Glutamatergic neuron (in vitro differentiated cells): ENCODE data around the gene TTC21B. TPM values are rescaled to one million over a fixed set of nuclear protein-coding genes. Genes with fewer than 3 reads are reported as not detected.

Experiments
- DNase-seq: peaks from one replicate; pipeline ENCODE4 v3.0.0; 2022
- H3K27ac Mint-ChIP-seq: one replicate; pipeline ENCODE4 v1.8.0; 2020; ENCODE audit warnings: mild to moderate bottlenecking, mixed read lengths, inconsistent platforms; ENCODE audit not compliant: unreplicated experiment
- H3K27me3 Mint-ChIP-seq: one replicate; pipeline ENCODE4 v1.8.0; 2020; ENCODE audit warnings: mild to moderate bottlenecking, moderate library complexity, mixed read lengths, inconsistent platforms; ENCODE audit not compliant: unreplicated experiment
- H3K36me3 Mint-ChIP-seq: one replicate; pipeline ENCODE4 v1.8.0; 2020; ENCODE audit warnings: mild to moderate bottlenecking, mixed read lengths, inconsistent platforms; ENCODE audit not compliant: unreplicated experiment
- H3K4me1 Mint-ChIP-seq: one replicate; pipeline ENCODE4 v1.8.0; 2020; ENCODE audit warnings: mild to moderate bottlenecking, low read depth, mixed read lengths, inconsistent platforms; ENCODE audit not compliant: unreplicated experiment
- H3K4me3 Mint-ChIP-seq: one replicate; pipeline ENCODE4 v1.8.0; 2020; ENCODE audit warnings: mild to moderate bottlenecking, mixed read lengths, inconsistent platforms; ENCODE audit not compliant: unreplicated experiment
- H3K9me3 Mint-ChIP-seq: one replicate; pipeline ENCODE4 v1.8.0; 2020; ENCODE audit warnings: mild to moderate bottlenecking, moderate library complexity, mixed read lengths, inconsistent platforms; ENCODE audit not compliant: unreplicated experiment
- total RNA-seq: library from RNA; stranded (reverse); fragmentation: NEBNext Ultra II Directional; extraction: Animal tissue kit (Norgen Biotek cat#: 25700); gene quantifications from one replicate; pipeline ENCODE4 v1.2.1, GENCODE V29; 2021; ENCODE audit not compliant: unreplicated experiment
- TF ChIP-seq, protein P1 (sequence below): fragments of 200-600 bp; sonication (generic); IDR thresholded peaks from one replicate; pipeline ENCODE4 v1.5.0; 2021; ENCODE audit not compliant: partially characterized antibody, unreplicated experiment

The TTC21B gene
- total RNA-seq, 1 donor from 2014 or later, result 46.2 TPM

DNA sequence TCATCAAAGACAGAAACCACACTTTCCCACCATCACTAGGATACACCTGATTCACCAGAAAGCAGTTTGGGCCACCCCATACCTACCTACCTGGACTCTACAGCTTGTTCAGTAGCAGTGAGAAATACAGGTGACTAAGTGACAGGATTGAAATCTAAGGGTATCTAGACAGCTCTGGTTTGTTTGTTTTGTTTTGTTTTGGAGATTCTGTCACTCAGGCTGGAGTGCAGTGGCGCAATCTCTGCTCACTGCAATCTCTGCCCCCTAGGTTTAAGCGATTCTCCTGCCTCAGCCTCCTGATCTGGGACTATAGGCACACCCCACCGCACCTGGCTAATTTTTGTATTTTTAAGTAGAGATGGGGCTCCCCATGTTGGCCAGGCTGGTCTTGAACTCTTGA is 3.1 kb downstream of the TTC21B start:
- peaks cover 1% of the 10 kb centered on the region for H3K9me3 Mint-ChIP-seq
- H3K4me3 Mint-ChIP-seq, result no peak overlapping the region
- H3K36me3 Mint-ChIP-seq, result no peaks in the 10 kb centered on the region
- peaks cover 2% of the 10 kb centered on the region for H3K4me1 Mint-ChIP-seq
- H3K27ac Mint-ChIP-seq, result no peak overlapping the region
- TF ChIP-seq, protein P1, sequence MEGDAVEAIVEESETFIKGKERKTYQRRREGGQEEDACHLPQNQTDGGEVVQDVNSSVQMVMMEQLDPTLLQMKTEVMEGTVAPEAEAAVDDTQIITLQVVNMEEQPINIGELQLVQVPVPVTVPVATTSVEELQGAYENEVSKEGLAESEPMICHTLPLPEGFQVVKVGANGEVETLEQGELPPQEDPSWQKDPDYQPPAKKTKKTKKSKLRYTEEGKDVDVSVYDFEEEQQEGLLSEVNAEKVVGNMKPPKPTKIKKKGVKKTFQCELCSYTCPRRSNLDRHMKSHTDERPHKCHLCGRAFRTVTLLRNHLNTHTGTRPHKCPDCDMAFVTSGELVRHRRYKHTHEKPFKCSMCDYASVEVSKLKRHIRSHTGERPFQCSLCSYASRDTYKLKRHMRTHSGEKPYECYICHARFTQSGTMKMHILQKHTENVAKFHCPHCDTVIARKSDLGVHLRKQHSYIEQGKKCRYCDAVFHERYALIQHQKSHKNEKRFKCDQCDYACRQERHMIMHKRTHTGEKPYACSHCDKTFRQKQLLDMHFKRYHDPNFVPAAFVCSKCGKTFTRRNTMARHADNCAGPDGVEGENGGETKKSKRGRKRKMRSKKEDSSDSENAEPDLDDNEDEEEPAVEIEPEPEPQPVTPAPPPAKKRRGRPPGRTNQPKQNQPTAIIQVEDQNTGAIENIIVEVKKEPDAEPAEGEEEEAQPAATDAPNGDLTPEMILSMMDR, result no peak
- DNase-seq, result no peak
- no peaks in the 10 kb centered on the region for H3K27me3 Mint-ChIP-seq

DNA sequence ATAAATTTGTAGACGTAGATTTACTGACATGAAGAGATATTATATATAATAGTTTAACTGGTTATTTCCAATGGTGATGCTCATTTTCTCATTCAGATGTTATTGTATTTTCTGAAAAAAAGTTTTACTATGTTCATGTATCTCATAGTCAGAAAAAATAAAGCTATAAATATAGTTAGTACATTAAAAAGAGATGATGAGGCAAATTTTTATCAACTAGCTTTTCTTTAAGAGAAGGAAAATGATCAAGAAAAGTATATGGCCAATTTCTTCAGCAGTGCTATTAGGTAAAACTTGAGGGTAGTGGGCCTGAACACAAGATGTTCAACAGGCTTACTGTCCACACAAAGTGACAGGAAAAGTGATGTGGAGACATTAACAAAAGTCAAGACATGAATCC is 11.7 kb downstream of the TTC21B start:
- Mint-ChIP-seq H3K36me3 (peaks cover 4% of the 10 kb centered on the region), H3K9me3 (no peaks in the 10 kb centered on the region), H3K27ac (no peak overlapping the region), H3K27me3 (peaks cover 2% of the 10 kb centered on the region), H3K4me3 (no peak overlapping the region), H3K4me1 (no peaks in the 10 kb centered on the region)
- TF ChIP-seq, protein P1, result no peak
- no peak for DNase-seq

DNA sequence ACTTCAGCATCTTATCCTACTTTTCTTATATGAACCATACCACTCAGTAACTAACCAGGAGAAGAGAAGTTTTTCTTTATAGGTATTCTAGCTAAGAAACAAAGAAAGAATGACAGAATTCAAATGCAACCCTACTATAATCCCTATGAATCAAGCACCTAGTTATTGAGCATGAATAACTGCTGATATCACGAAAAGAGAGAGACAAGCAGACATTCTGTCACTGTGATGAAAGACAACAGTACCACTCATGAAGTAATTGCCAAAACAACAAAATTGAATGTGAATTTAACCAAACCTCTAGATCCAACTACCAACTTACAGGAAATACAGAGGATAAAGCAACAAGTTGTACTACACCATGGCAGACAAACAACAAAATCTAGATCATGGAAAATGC is 15.3 kb downstream of the TTC21B start:
- H3K9me3 Mint-ChIP-seq, result no peaks in the 10 kb centered on the region
- TF ChIP-seq, protein P1, result no peak
- no peaks in the 10 kb centered on the region for H3K36me3 Mint-ChIP-seq
- H3K27ac Mint-ChIP-seq, result no peak overlapping the region
- no peak overlapping the region for H3K4me3 Mint-ChIP-seq
- no peak for DNase-seq
- no peaks in the 10 kb centered on the region for H3K4me1 Mint-ChIP-seq
- H3K27me3 Mint-ChIP-seq, result peaks cover 2% of the 10 kb centered on the region

DNA sequence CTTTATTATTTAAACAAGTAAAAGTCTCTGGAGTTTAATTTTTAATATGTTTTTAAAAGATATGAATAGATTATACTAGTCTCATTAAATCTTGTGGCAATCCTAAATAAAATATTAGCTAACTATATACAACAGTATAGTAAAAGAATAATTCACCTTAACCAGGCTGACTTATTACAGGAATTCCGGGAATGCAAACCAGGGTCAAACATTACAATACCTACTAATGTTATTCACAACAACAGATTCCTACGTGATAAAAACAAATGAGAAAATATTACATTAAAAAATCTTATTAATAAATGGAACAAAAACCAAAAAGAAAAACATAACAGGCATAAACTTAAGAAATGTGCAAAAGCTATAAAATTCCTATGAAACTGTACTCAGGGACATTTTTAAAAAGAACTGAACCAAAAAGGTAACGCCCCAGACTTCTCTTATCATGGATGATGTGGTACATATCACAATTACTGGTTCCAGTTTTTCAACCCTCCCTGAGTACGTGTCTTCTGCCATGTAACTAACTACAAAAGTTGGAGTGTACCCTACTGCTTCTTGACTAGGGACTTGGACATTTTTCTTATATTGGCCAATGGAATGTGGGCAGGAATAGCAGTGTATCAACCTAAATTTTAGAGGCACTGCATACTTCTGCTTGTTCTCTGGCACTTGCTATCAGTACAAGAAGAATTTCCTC is 20.2 kb downstream of the TTC21B start:
- H3K27ac Mint-ChIP-seq, result no peak overlapping the region
- H3K4me3 Mint-ChIP-seq, result no peak overlapping the region
- H3K4me1 Mint-ChIP-seq, result no peaks in the 10 kb centered on the region

DNA sequence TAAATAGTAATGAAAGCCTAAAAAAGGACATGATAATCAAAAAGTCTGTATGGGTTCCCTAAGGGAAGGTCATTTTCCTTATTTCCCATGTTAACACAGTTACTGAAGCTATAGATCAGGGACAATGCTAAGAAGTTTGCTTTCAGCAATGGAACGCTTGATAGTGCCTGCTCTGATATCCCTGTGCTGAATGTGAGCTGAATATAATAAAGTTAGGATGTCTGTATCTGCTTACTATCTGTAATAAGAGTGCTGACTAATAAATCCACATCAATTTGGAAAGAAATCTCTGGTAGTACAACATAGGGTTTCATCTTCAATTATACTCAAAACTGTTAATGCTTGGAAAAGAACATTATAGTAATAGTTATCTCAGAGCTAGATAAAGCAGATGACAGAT is 25.8 kb downstream of the TTC21B start:
- H3K27me3 Mint-ChIP-seq, result no peaks in the 10 kb centered on the region
- no peak overlapping the region for H3K4me3 Mint-ChIP-seq
- TF ChIP-seq, protein P1, result no peak
- no peak for DNase-seq
- H3K36me3 Mint-ChIP-seq, result peaks cover 5% of the 10 kb centered on the region
- peaks cover 9% of the 10 kb centered on the region for H3K4me1 Mint-ChIP-seq
- H3K9me3 Mint-ChIP-seq, result peaks cover 2% of the 10 kb centered on the region
- no peak overlapping the region for H3K27ac Mint-ChIP-seq

More for the DNA sequence above, 20.2 kb downstream of the TTC21B start:
- Mint-ChIP-seq H3K36me3 (no peaks in the 10 kb centered on the region), H3K27me3 (no peaks in the 10 kb centered on the region), H3K9me3 (no peaks in the 10 kb centered on the region)
- no peak for DNase-seq
- TF ChIP-seq, protein P1, result no peak
